ENCODE results near the gene SCARB1.
"Not testable (repeated sequence)": the region's sequence is repeated elsewhere in the genome, so short reads cannot be mapped to it uniquely, and the experiment has no call there.

The SCARB1 gene, protein sequence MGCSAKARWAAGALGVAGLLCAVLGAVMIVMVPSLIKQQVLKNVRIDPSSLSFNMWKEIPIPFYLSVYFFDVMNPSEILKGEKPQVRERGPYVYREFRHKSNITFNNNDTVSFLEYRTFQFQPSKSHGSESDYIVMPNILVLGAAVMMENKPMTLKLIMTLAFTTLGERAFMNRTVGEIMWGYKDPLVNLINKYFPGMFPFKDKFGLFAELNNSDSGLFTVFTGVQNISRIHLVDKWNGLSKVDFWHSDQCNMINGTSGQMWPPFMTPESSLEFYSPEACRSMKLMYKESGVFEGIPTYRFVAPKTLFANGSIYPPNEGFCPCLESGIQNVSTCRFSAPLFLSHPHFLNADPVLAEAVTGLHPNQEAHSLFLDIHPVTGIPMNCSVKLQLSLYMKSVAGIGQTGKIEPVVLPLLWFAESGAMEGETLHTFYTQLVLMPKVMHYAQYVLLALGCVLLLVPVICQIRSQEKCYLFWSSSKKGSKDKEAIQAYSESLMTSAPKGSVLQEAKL

GRCh38 chr12:124863416-124864325, at the start of gene SCARB1:
Gene SCARB1 (minus strand): TSS chr12:124863864. CDS start chr12:124863720, 144 bp downstream.
- no peak for TF ChIP-seq CTCF (IDR thresholded peaks at IDR 0.05; ENCODE audit: low read depth, low read length)
- in situ Hi-C loops (cut with HindIII; ENCODE audit: low sequenced_read_pairs): no loop called here
- peak; percentile 69 for DNase-seq (ENCODE audit: low read depth, low spot score)
- peak within 1 kb of the TSS; percentile 55 for H3K4me3 ChIP-seq (ENCODE audit: low read depth, low read length)

DNA sequence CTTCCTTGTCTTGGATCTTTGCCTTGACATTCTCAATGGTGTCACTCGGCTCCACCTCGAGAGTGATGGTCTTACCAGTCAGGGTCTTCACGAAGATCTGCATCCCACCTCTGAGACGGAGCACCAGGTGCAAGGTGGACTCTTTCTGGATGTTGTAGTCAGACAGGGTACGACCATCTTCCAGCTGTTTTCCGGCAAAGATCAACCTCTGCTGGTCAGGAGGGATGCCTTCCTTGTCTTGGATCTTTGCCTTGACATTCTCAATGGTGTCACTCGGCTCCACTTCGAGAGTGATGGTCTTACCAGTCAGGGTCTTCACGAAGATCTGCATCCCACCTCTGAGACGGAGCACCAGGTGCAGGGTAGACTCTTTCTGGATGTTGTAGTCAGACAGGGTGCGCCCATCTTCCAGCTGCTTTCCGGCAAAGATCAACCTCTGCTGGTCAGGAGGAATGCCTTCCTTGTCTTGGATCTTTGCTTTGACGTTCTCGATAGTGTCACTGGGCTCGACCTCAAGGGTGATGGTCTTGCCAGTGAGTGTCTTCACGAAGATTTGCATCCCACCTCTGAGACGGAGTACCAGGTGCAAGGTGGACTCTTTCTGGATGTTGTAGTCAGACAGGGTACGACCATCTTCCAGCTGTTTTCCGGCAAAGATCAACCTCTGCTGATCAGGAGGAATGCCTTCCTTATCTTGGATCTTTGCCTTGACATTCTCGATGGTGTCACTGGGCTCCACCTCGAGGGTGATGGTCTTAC, 49.0 kb upstream of the SCARB1 start:
- in situ Hi-C loops (cut with HindIII; ENCODE audit: low sequenced_read_pairs); DNase-seq (ENCODE audit: low read depth, low spot score): not testable (repeated sequence)
- H3K4me3 ChIP-seq (ENCODE audit: low read depth, low read length): peak overlapping the region; percentile 100

GRCh38 chr12:124911521-124911920, 47.9 kb upstream of the SCARB1 start:
- DNase-seq (ENCODE audit: low read depth, low spot score); in situ Hi-C loops (cut with HindIII; ENCODE audit: low sequenced_read_pairs): not testable (repeated sequence)
- H3K4me3 ChIP-seq (ENCODE audit: low read depth, low read length): peak overlapping the region; percentile 23

DNA sequence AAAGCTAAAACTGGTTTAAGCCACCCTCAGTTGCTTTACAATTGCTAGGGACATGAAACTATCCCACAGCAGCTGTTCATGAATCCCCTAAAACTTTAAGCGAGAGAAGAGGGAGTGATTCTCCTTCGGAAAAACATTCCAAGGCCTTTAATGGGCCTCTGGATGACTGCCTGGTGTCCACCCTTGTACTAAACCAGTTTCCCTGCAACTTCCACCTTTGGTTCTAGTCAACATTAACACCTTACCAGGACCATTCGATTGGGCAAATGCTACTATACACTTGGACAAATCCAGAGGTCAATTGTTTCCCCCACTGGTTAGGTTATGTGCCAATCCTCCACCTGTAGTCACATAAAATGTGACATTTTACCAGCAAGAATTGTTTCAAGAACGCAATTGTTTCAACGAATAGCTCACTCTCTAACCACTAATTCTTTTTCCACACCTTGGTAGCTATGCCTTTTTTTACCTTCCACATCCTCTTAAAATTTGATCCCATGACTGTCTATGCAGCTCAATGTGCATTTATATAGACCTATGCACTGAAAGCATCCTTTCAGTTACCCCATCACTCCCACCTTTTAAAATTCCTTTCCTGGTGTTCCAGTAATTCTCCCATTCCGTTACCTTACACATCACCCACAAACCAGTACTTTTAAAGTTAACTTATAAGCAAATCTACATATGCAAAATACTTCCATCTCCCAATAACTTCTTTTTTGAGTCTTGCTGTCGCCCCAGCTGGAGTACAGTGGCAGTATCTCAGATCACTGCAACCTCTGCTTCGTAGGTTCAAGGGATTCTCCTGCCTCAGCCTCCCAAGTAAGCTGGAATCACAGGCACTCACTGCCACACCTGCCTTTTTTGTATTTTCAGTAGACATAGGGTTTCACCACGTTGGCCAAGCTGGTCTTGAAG, 47.2 kb upstream of the SCARB1 start:
- peak overlapping the region; percentile 23 for H3K4me3 ChIP-seq (ENCODE audit: low read depth, low read length)
- TF ChIP-seq CTCF (IDR thresholded peaks at IDR 0.05; ENCODE audit: low read depth, low read length): no peak
- in situ Hi-C loops (cut with HindIII; ENCODE audit: low sequenced_read_pairs): no loop called here
- DNase-seq (ENCODE audit: low read depth, low spot score): no peak

GRCh38 chr12:124909831-124910560, 46.3 kb upstream of the SCARB1 start:
- H3K4me3 ChIP-seq (ENCODE audit: low read depth, low read length): peak overlapping the region; percentile 23
- no peak for TF ChIP-seq CTCF (IDR thresholded peaks at IDR 0.05; ENCODE audit: low read depth, low read length)
- in situ Hi-C loops (cut with HindIII; ENCODE audit: low sequenced_read_pairs): no loop called here
- peak; percentile 41 for DNase-seq (ENCODE audit: low read depth, low spot score)

GRCh38 chr12:124906606-124907261, 43.1 kb upstream of the SCARB1 start:
- DNase-seq (ENCODE audit: low read depth, low spot score): peak; percentile 92
- in situ Hi-C loops (cut with HindIII; ENCODE audit: low sequenced_read_pairs): no loop called here
- no peak overlapping the region for H3K4me3 ChIP-seq (ENCODE audit: low read depth, low read length)
- peak; percentile 92 for TF ChIP-seq CTCF (IDR thresholded peaks at IDR 0.05; ENCODE audit: low read depth, low read length)

Measured in astrocyte of the spinal cord (primary cell).